WERI-Rb-1 (cell line): ENCODE data around the gene NCK2.

ENCODE experiments used
- DNase-seq: peaks from one replicate; pipeline ENCODE4 v3.0.0-alpha.2; 2020
- H3K27ac ChIP-seq: fragments of 250-450 bp; sonication (Bioruptor Pico); 2 replicates; pipeline ENCODE4 v1.5.1; 2020; ENCODE audit warnings: mild to moderate bottlenecking, moderate library complexity
- H3K27me3 ChIP-seq: fragments of 250-450 bp; sonication (Bioruptor Pico); 2 replicates; pipeline ENCODE4 v1.5.1; 2021; ENCODE audit warnings: mild to moderate bottlenecking, low read depth, moderate library complexity; ENCODE audit not compliant: insufficient read depth, severe bottlenecking
- H3K36me3 ChIP-seq: fragments of 250-450 bp; sonication (Bioruptor Pico); 2 replicates; pipeline ENCODE4 v1.5.1; 2020; ENCODE audit warnings: mild to moderate bottlenecking, moderate library complexity
- H3K4me3 ChIP-seq: 2 replicates; pipeline ENCODE4 v1.5.1; 2011; ENCODE audit warnings: low read depth, mild to moderate bottlenecking, control low read depth, low read length
- H3K9me3 ChIP-seq: fragments of 250-450 bp; sonication (Bioruptor Pico); 2 replicates; pipeline ENCODE4 v1.5.1; 2021; ENCODE audit warnings: mild to moderate bottlenecking, moderate library complexity; ENCODE audit not compliant: severe bottlenecking
- TF ChIP-seq, protein P1 (sequence below): IDR thresholded peaks from 2 replicates; pipeline ENCODE4 v1.5.1; 2011; ENCODE audit warnings: low read depth, mild to moderate bottlenecking, control low read depth, inconsistent platforms, low read length

The NCK2 gene

DNA sequence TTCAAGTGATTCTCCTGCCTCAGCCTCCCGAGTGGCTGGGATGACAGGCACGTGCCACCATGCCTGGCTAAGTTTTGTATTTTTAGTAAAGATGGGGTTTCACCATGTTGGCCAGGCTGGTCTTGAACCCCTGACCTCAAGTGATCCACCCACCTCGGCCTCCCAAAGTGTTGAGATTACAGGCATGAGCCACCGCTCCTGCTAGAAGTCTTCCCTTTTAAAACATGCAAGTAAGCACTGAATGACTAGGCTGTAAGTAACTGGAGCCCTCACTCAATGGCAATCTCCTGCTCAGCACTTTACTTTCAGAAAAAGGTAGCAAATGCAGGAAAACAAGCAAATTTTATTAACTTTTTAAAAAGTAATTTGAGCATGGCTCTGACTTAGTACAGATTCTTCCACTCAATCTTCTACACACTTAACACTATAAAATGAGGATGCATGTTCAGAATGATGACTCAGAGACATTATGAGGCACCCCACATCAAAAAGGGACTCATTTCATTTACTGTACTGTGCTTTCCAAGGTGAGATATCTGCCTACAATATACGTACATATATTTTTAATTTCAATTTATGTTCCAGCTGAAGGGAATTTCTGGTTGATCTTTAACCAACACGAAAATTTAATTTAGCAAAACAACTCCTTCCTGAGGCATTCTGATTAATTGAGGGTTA is 6.6 kb upstream of the NCK2 start:
- TF ChIP-seq, protein P1, sequence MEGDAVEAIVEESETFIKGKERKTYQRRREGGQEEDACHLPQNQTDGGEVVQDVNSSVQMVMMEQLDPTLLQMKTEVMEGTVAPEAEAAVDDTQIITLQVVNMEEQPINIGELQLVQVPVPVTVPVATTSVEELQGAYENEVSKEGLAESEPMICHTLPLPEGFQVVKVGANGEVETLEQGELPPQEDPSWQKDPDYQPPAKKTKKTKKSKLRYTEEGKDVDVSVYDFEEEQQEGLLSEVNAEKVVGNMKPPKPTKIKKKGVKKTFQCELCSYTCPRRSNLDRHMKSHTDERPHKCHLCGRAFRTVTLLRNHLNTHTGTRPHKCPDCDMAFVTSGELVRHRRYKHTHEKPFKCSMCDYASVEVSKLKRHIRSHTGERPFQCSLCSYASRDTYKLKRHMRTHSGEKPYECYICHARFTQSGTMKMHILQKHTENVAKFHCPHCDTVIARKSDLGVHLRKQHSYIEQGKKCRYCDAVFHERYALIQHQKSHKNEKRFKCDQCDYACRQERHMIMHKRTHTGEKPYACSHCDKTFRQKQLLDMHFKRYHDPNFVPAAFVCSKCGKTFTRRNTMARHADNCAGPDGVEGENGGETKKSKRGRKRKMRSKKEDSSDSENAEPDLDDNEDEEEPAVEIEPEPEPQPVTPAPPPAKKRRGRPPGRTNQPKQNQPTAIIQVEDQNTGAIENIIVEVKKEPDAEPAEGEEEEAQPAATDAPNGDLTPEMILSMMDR, result no peak
- no peak for DNase-seq

DNA sequence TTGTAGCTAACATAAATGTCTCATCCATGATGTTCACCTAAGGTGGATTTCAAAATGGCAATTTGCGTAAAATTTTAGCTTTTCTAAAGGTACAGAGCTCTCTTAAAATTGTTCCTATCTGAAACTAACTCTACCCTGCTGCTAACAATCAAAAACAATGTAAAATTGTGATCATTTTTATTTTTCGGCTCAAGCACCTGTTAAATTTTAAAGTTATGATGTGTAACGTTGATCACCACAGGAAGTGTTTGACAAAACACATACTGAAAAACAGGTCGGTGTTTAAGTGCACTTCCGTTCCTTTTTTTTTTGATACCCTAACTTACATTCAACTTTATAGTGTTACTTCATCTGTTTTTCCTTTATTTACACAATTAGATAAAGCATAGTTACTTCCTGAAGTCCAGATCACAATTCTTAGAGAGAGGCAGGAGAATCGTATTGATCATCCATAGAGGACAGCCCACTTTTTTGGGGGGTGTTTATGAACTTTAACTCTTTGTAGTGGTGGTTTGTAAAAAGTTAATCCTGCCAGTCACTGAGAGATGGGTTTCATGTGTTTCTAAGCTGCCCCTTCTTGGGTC is 6.0 kb upstream of the NCK2 start:
- Histone ChIP-seq H3K36me3 (no peaks in the 10 kb centered on the region), H3K4me3 (no peak overlapping the region), H3K9me3 (no peaks in the 10 kb centered on the region), H3K27me3 (no peaks in the 10 kb centered on the region), H3K27ac (no peak overlapping the region)
- TF ChIP-seq, protein P1, result no peak
- DNase-seq, result no peak

More for the DNA sequence above, 6.6 kb upstream of the NCK2 start:
- no peaks in the 10 kb centered on the region for H3K36me3 ChIP-seq
- H3K9me3 ChIP-seq, result no peaks in the 10 kb centered on the region
- H3K4me3 ChIP-seq, result no peak overlapping the region
- H3K27ac ChIP-seq, result no peak overlapping the region
- no peaks in the 10 kb centered on the region for H3K27me3 ChIP-seq

DNA sequence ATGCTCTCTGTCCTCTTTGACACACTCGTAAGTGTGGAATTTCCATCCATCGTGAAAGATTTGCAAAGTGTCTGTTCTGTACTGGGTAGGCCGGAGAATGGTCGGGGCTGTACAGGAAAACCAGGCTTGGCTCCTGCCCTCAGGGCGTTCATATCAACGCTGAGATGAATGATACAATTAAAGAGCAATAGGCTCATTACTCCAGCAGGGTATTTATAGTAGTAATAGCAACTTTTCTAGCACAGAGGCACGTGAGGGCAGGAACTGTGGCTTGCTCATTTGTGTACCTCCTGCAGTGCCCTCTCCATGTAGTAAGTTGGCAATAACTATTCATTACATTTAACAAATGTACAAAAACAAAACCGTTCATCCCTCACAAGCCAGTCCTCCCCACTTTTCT is 5.3 kb upstream of the NCK2 start:
- H3K36me3 ChIP-seq, result no peaks in the 10 kb centered on the region
- no peak overlapping the region for H3K4me3 ChIP-seq
- TF ChIP-seq, protein P1, result no peak
- H3K9me3 ChIP-seq, result no peaks in the 10 kb centered on the region
- DNase-seq, result no peak
- H3K27ac ChIP-seq, result no peak overlapping the region
- no peaks in the 10 kb centered on the region for H3K27me3 ChIP-seq

DNA sequence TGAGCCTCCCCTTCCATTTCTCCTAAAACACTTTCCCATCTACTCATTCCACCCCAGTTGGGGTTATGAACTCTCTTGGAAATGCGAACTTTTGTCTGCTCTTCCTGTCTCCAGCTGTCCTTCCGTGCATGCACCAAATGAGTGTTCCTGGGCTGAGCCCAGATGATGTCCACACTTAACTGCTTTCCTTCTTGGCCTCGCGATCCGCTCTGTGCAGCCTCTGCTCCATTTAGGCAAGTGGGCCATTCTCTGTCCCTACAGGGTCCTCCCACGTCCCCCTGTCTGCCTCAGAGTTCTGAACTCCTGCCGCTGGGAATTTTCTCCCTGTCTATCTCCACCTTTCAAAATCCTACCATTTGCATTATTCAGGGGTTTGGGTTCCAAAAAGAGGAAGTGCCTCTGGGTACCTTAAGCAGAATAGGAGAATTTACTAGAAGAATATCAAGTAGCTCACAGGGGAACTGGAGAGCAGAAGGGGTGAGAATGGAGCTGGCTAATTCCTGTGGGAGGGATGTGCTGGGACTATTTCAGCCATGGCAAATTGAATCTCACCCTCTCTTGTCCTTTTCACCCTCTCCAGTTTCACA is 4.7 kb upstream of the NCK2 start:
- Histone ChIP-seq H3K4me3 (no peak overlapping the region), H3K36me3 (no peaks in the 10 kb centered on the region), H3K27ac (no peak overlapping the region), H3K9me3 (no peaks in the 10 kb centered on the region), H3K27me3 (no peaks in the 10 kb centered on the region)
- DNase-seq, result no peak
- TF ChIP-seq, protein P1, result no peak

DNA sequence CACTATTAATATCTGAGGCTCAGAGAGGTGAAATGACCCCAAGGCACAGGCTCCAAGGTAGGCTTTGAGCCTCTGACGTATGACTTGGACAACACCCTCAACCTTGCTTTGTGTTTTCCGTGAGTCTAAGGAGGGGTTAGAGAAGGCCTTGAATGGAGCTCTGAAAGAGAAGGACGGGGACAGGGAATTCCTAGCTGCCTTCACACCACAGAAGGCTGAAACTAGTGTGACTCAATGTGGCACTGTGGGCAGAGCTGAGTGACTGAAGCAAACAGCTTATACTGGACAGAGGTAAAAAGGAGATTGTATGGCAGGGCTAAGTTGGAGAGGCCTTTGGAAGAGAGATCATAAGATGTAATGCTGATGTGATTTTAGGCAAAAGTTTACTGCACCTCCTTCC is 3.5 kb upstream of the NCK2 start:
- no peaks in the 10 kb centered on the region for H3K27me3 ChIP-seq

More for the DNA sequence above, 3.5 kb upstream of the NCK2 start:
- no peak overlapping the region for H3K27ac ChIP-seq
- no peaks in the 10 kb centered on the region; the same call in 1 of the 2 replicates for H3K36me3 ChIP-seq
- H3K9me3 ChIP-seq, result no peaks in the 10 kb centered on the region
- DNase-seq, result no peak
- TF ChIP-seq, protein P1, result no peak
- no peak overlapping the region for H3K4me3 ChIP-seq
